ENCODE measurements around the gene ITLN1.
"Not testable (repeated sequence)": the region's sequence is repeated elsewhere in the genome, so short reads cannot be mapped to it uniquely, and the experiment has no call there.

The ITLN1 gene

DNA sequence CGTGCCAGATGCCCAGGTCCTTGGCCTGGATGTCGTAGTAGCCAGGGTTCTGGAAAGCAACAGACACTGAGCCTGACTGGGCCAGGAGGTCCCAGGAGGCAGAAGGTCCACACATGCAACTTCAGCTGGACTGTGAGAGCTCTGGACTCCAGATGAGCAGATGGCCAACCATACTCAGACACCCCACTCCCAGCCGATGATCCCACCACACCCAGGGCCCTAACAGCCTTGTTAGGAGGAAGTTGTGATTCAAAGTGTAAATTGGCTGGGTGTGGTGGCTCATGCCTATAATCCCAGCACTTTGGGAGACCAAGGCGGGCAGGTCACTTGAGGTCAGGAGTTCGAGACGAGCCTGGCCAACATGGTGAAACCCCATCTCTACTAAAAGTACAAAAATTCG is 3.7 kb downstream of the ITLN1 start:
- H3K9me3 ChIP-seq (ENCODE audit: insufficient read depth, low read depth, low read length); H3K4me3 ChIP-seq (ENCODE audit: low read length); H3K4me1 ChIP-seq (ENCODE audit: insufficient read depth, low read length); H3K27me3 ChIP-seq (ENCODE audit: insufficient read depth, low read length); H3K9ac ChIP-seq (ENCODE audit: low read depth, low read length); H3K27ac ChIP-seq (ENCODE audit: low read depth, low read length); H3K36me3 ChIP-seq (ENCODE audit: insufficient read depth, low read length): not testable (repeated sequence)
- WGBS, result 96% methylated on average over 6 of the region's 7 CpGs

DNA sequence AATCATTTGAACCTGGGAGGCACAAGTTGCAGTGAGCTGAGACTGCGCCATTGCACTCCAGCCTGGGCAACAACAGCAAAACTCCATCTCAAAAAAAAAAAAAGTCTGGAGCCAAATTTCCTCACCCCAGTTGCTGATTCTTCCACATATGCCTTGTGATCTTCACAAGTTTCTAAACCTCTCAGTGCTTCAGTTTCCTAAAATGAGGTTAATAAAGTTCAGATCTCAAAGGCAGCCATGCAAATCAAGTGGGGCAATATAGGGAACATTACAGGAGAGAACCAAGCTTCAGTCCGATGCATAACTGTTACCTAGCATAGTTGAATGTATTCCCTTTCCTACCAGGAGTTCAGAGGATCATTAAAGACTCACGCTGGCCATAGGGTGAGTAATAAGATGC is 4.8 kb downstream of the ITLN1 start:
- H3K27ac ChIP-seq (ENCODE audit: low read depth, low read length), result no peak overlapping the region

DNA sequence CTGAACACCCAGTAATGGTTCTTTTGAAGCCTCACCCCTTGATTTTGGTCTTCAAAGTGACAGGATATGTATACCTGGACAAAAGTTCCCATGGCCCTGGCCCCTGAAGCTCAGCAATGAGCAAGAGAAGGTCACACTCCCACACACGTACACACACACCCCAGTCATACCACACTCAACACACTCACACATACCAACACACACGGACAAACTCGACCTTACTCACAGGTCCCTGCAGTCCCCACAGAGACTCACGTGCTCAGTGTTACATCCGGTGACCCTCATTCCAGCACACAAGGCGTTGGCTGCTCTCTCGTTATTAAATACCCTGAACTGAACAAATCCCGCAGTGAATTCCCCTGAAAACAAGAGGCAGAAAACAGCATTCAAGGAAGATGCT is 5.9 kb downstream of the ITLN1 start:
- no peaks in the 10 kb centered on the region for H3K27me3 ChIP-seq (ENCODE audit: insufficient read depth, low read length)
- H3K9ac ChIP-seq (ENCODE audit: low read depth, low read length), result no peak overlapping the region
- no peaks in the 10 kb centered on the region for H3K9me3 ChIP-seq (ENCODE audit: insufficient read depth, low read depth, low read length)
- H3K4me1 ChIP-seq (ENCODE audit: insufficient read depth, low read length), result no peaks in the 10 kb centered on the region
- no peak overlapping the region for H3K27ac ChIP-seq (ENCODE audit: low read depth, low read length)
- no peak overlapping the region for H3K4me3 ChIP-seq (ENCODE audit: low read length)
- WGBS, result 70% methylated on average over 8 of the region's 8 CpGs
- H3K36me3 ChIP-seq (ENCODE audit: insufficient read depth, low read length), result no peaks in the 10 kb centered on the region

More for the DNA sequence above, 4.8 kb downstream of the ITLN1 start:
- H3K27me3 ChIP-seq (ENCODE audit: insufficient read depth, low read length), result no peaks in the 10 kb centered on the region
- no peak overlapping the region for H3K9ac ChIP-seq (ENCODE audit: low read depth, low read length)
- H3K4me1 ChIP-seq (ENCODE audit: insufficient read depth, low read length), result no peaks in the 10 kb centered on the region
- no peaks in the 10 kb centered on the region for H3K36me3 ChIP-seq (ENCODE audit: insufficient read depth, low read length)
- WGBS, result 94% methylated on average over 3 of the region's 3 CpGs
- H3K9me3 ChIP-seq (ENCODE audit: insufficient read depth, low read depth, low read length), result no peaks in the 10 kb centered on the region
- H3K4me3 ChIP-seq (ENCODE audit: low read length), result no peak overlapping the region

DNA sequence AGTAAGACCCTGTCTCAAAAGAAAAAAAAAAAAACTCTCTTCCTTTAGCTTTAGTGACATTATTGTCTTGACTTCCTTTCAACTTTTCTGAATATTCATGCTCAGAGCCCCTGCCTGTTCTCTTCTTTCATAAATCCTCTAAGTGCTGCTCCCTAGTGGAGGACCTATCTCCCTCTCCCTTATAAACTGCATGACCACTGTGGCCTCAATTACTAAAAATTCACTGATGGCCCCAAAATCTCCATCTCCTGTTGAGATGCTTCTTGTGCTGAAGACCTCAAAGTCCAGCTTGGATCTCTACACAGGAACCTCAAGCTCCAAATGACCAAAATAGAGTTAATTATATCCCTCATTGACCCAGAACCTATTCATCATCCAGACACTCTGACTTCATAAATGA is 7.8 kb downstream of the ITLN1 start:
- H3K9me3 ChIP-seq (ENCODE audit: insufficient read depth, low read depth, low read length), result no peaks in the 10 kb centered on the region
- no peaks in the 10 kb centered on the region for H3K27me3 ChIP-seq (ENCODE audit: insufficient read depth, low read length)
- H3K9ac ChIP-seq (ENCODE audit: low read depth, low read length), result no peak overlapping the region

DNA sequence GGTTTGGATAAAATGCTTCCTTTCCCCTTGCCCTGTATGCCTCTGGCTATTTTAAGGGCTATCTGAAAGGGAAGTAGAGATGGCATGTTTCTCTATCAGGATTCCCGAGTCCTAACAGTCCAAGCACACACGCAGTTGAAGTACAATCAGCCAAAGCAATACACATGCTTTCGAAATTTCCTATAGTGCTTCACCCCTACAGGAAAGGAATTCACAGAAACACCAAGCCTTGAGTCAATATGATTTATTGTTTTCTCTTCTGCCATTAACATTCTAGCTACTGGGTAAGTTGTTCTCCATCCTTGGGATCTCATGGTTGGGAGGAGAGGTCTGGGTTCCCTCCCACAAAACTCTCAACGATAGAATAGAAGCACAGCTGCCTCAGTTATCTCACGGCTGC is 8.7 kb downstream of the ITLN1 start:
- WGBS, result 95% methylated on average over 5 of the region's 5 CpGs
- no peak overlapping the region for H3K4me3 ChIP-seq (ENCODE audit: low read length)
- no peaks in the 10 kb centered on the region for H3K4me1 ChIP-seq (ENCODE audit: insufficient read depth, low read length)

More for the DNA sequence above, 7.8 kb downstream of the ITLN1 start:
- H3K4me3 ChIP-seq (ENCODE audit: low read length), result no peak overlapping the region
- H3K36me3 ChIP-seq (ENCODE audit: insufficient read depth, low read length), result no peaks in the 10 kb centered on the region
- H3K4me1 ChIP-seq (ENCODE audit: insufficient read depth, low read length), result no peaks in the 10 kb centered on the region
- H3K27ac ChIP-seq (ENCODE audit: low read depth, low read length), result no peak overlapping the region

DNA sequence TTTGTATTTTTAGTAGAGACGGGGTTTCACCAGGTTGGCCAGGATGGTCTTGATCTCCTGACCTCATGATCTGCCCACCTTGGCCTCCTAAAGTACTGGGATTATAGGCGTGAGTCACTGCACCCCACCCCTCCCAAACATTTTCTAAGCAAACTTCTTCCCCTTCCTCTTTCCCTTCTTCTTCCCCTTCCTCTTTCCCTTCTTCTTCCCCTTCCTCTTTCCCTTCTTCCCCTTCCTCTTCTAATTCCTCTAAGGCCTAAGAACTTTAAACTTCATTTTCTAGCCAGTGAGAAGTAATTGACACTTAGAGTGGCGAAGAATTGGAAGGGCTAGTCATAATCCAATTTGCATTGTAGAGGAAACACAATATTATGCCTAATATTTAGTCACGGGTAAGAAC is 9.4 kb downstream of the ITLN1 start:
- not testable (repeated sequence) for H3K36me3 ChIP-seq (ENCODE audit: insufficient read depth, low read length); H3K9me3 ChIP-seq (ENCODE audit: insufficient read depth, low read depth, low read length); H3K4me3 ChIP-seq (ENCODE audit: low read length); H3K4me1 ChIP-seq (ENCODE audit: insufficient read depth, low read length); H3K27me3 ChIP-seq (ENCODE audit: insufficient read depth, low read length); H3K27ac ChIP-seq (ENCODE audit: low read depth, low read length); H3K9ac ChIP-seq (ENCODE audit: low read depth, low read length)
- 94% methylated on average over 4 of the region's 4 CpGs for WGBS

More for the DNA sequence above, 8.7 kb downstream of the ITLN1 start:
- no peak overlapping the region for H3K9ac ChIP-seq (ENCODE audit: low read depth, low read length)
- no peaks in the 10 kb centered on the region for H3K36me3 ChIP-seq (ENCODE audit: insufficient read depth, low read length)
- H3K9me3 ChIP-seq (ENCODE audit: insufficient read depth, low read depth, low read length), result no peaks in the 10 kb centered on the region
- no peak overlapping the region for H3K27ac ChIP-seq (ENCODE audit: low read depth, low read length)
- no peaks in the 10 kb centered on the region for H3K27me3 ChIP-seq (ENCODE audit: insufficient read depth, low read length)

DNA sequence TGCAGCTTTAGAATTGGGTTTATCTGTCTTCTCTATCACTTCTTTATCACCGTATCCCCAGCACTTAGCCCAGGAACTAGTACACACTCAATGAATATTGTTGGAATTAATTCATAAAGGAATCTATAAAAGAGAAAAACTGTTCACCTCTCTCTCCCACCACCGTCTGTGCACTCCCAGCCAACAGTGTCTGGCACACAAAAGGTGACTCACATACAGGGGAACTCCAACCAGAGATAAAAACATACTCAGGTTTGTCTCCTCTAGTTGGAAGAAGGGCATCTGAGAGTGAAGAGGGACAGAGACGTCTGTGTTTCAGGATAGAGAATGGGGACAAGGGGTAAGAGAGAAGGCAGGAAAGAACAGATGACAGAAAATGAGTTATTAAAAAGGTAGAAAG is 10.0 kb downstream of the ITLN1 start:
- Histone ChIP-seq H3K27me3 (ENCODE audit: insufficient read depth, low read length) (no peaks in the 10 kb centered on the region), H3K27ac (ENCODE audit: low read depth, low read length) (no peak overlapping the region), H3K9me3 (ENCODE audit: insufficient read depth, low read depth, low read length) (no peaks in the 10 kb centered on the region), H3K4me1 (ENCODE audit: insufficient read depth, low read length) (no peaks in the 10 kb centered on the region), H3K4me3 (ENCODE audit: low read length) (no peak overlapping the region), H3K9ac (ENCODE audit: low read depth, low read length) (no peak overlapping the region), H3K36me3 (ENCODE audit: insufficient read depth, low read length) (no peaks in the 10 kb centered on the region)
- 88% methylated on average over 2 of the region's 3 CpGs for WGBS

DNA sequence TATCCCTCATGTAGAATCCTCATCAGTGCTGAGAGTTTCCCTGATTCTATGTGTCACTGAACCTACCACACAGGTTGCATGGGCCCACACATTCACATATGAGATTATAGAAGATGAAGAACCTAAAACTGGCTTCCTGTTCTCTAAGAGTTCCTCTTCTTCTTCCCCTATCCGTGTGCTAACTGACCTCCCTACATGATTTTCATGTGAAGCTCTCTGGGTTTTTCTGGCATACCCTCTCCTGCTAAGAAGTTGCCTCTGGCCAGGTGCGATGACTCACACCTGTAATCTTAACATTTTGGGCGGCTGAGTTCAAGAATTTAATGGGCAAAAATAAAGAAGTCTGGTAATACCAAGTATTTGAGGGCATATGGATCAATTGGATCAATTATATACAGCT is 16.8 kb downstream of the ITLN1 start:
- Histone ChIP-seq H3K27me3 (ENCODE audit: insufficient read depth, low read length) (no peaks in the 10 kb centered on the region), H3K36me3 (ENCODE audit: insufficient read depth, low read length) (no peaks in the 10 kb centered on the region), H3K9me3 (ENCODE audit: insufficient read depth, low read depth, low read length) (no peaks in the 10 kb centered on the region), H3K4me3 (ENCODE audit: low read length) (no peak overlapping the region), H3K27ac (ENCODE audit: low read depth, low read length) (no peak overlapping the region), H3K9ac (ENCODE audit: low read depth, low read length) (no peak overlapping the region), H3K4me1 (ENCODE audit: insufficient read depth, low read length) (no peaks in the 10 kb centered on the region)
- 81% methylated on average over 3 of the region's 3 CpGs for WGBS

DNA sequence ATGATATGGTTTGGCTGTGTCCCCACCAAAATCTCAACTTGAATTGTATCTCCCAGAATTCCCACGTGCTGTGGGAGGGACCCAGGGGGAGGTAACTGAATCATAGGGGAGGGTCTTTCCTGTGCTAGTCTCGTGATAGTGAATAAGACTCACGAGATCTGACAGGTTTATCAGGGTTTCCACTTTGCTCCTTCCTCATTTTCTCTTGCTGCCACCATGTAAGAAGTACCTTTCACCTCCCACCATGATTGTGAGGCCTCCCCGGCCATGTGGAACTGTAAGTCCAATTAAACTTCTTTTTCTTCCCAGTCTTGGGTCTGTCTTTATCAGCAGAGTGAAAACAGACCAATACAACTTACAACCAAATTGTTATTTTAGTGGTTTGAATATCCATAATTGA is 17.3 kb downstream of the ITLN1 start:
- H3K4me1 ChIP-seq (ENCODE audit: insufficient read depth, low read length); H3K36me3 ChIP-seq (ENCODE audit: insufficient read depth, low read length); H3K27ac ChIP-seq (ENCODE audit: low read depth, low read length); H3K4me3 ChIP-seq (ENCODE audit: low read length); H3K9ac ChIP-seq (ENCODE audit: low read depth, low read length); H3K27me3 ChIP-seq (ENCODE audit: insufficient read depth, low read length); H3K9me3 ChIP-seq (ENCODE audit: insufficient read depth, low read depth, low read length): not testable (repeated sequence)
- 87% methylated on average over 4 of the region's 4 CpGs for WGBS

DNA sequence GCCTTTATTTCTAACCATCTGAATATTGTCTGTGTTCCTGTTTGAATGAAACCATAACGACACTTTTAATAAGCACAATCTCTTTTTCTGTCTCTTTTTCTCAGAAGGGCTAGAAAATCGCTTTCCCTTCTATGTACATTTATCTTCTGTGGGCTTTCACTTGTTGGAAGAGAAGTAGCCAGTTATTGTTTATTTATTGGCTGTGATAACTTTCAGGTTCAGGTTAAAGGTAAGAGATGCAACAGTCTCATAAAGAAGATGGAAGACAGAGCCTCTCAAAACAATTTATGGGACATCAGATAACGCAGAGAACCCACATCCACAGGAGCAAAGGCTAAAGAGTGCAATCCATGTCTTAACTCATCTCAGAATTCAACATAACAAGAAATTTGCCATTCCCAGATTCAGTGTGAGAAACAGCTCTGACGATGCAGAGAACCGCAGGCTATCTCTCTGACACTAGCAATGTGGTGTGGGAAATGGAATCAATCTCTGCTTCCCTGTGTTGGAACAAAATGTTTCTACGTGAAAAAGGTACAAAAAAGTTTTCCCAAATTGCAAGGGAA is 18.2 kb downstream of the ITLN1 start:
- 98% methylated on average over 5 of the region's 6 CpGs for WGBS
- Histone ChIP-seq H3K36me3 (ENCODE audit: insufficient read depth, low read length) (no peaks in the 10 kb centered on the region), H3K27me3 (ENCODE audit: insufficient read depth, low read length) (no peaks in the 10 kb centered on the region), H3K27ac (ENCODE audit: low read depth, low read length) (no peak overlapping the region), H3K9ac (ENCODE audit: low read depth, low read length) (no peak overlapping the region), H3K4me1 (ENCODE audit: insufficient read depth, low read length) (no peaks in the 10 kb centered on the region), H3K9me3 (ENCODE audit: insufficient read depth, low read depth, low read length) (no peaks in the 10 kb centered on the region), H3K4me3 (ENCODE audit: low read length) (no peak overlapping the region)

DNA sequence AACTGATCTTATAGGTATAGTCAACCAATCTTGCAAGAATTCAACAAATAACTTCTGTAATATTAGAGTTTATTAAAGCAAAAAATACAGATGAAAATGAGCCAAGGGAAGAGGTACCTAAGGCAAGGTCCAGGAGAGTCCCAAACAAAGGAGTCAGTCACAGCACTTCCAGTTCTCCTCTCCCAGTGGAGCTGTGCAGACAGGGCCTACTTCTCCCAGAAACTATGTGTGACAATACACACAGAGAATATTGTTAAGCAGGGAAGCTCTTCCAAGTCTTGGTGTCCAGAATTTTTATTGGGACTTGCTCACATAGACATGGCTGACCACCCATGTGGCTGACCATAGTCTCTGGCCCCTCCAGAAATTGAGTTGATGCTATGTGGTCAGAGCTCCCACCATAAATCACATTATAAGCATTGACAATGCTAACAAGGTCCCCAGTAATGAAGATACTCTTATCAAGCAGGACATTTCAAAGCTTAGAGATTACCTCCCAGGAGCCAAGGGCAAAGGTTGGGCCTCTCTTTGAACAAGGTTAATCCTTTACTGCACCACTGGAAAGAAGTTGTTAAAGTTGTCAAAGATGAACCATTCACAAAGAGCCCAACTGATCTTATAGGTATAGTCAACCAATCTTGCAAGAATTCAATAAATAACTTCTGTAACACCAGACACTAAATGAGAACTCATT is 18.8 kb downstream of the ITLN1 start:
- Histone ChIP-seq H3K4me1 (ENCODE audit: insufficient read depth, low read length) (no peaks in the 10 kb centered on the region), H3K9me3 (ENCODE audit: insufficient read depth, low read depth, low read length) (no peaks in the 10 kb centered on the region), H3K9ac (ENCODE audit: low read depth, low read length) (no peak overlapping the region), H3K36me3 (ENCODE audit: insufficient read depth, low read length) (no peaks in the 10 kb centered on the region), H3K4me3 (ENCODE audit: low read length) (no peak overlapping the region), H3K27ac (ENCODE audit: low read depth, low read length) (no peak overlapping the region), H3K27me3 (ENCODE audit: insufficient read depth, low read length) (no peaks in the 10 kb centered on the region)

DNA sequence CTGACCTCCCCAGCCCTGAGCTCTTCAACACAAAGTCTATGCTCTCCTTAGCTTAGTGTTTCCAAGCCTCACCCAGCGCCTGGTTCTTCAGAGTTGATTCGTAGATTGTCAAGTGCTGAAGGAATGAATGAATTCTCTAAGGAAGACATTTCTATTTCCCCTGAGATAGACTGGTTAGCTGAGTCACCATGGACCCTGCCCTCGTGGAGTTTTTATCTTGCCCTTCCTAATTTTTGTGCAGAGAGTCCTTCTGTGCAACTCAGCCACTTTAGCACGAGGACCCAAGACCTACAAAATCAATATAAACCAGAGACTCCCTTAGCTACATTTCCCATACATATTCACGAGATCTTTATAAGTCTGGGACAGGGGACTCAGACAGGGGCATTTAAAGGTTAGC is 19.6 kb downstream of the ITLN1 start:
- Histone ChIP-seq H3K9ac (ENCODE audit: low read depth, low read length) (no peak overlapping the region), H3K4me3 (ENCODE audit: low read length) (no peak overlapping the region), H3K27ac (ENCODE audit: low read depth, low read length) (no peak overlapping the region), H3K36me3 (ENCODE audit: insufficient read depth, low read length) (no peaks in the 10 kb centered on the region), H3K4me1 (ENCODE audit: insufficient read depth, low read length) (no peaks in the 10 kb centered on the region), H3K27me3 (ENCODE audit: insufficient read depth, low read length) (no peaks in the 10 kb centered on the region), H3K9me3 (ENCODE audit: insufficient read depth, low read depth, low read length) (no peaks in the 10 kb centered on the region)
- 93% methylated on average over 5 of the region's 5 CpGs for WGBS
